ENCODE results near the gene LYL1.

LYL1 gene

DNA sequence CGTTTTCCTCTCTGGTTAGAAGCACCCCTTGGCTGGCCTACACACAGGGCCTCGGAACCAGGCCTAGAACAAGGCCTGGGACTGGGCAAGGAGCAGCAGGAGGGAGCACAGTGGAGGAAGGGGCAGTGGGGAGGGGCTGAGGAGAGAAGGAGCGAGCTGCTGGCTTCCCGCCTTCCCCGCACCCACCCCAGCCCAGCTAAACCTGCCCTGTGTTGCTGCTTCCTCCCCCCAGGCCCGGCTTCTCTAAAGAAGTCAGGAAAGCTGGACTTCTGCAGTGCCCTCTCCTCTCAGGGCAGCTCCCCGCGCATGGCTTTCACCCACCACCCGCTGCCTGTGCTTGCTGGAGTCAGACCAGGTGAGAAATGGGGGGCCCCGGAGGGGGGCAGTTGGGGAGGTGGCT lies 24.3 kb downstream of the LYL1 start:
- in situ Hi-C loops (cut with MboI; ENCODE audit: low sequenced_read_pairs), result no loop called here

- in situ Hi-C loops (cut with MboI; ENCODE audit: low sequenced_read_pairs), result no loop called here
Measured at GRCh38 chr19:13077240-13077639, 25.4 kb downstream of the LYL1 start.

DNA sequence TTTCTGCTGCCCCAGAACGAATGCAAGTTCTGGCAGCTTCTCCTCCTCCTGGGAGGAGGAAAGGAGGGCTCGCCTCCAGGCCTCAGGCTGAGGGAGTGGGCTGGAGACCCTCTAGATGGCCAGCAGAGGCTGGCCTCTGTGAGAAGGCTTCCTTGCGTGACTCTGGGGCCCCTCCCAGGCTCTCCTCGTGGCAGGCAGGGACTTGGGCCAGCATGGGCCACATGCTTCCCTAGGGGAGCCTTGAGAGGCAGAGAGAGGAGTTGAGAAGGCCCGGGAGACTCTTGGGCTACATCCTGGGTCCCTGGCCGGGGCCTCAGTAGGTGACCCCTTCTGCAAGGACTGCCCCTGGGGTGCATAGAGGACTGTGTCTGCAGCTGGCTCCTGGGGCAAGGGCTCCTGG lies 25.9 kb downstream of the LYL1 start:
- in situ Hi-C loops (cut with MboI; ENCODE audit: low sequenced_read_pairs), result no loop called here

DNA sequence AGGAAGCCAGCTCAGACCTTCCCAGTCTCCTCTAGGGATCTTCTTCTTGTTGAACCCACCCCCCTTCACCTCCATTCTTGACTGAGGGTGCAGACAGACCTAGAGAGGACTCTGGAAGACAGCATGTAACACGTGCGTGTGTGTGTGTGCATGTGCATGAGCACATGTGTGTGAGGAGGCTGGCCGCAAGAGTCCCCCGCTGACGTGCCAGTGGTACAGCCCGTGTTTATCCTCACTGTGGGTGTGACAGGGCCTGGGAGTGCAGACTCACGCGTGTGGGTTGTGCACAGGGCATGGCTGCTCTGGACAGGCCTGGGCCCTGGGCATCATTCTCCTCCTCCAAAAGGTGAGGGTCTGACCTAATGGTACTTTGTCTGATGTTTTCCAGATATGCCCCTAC lies 26.3 kb downstream of the LYL1 start:
- in situ Hi-C loops (cut with MboI; ENCODE audit: low sequenced_read_pairs), result no loop called here

GRCh38 chr19:13074378-13074777 lies 28.3 kb downstream of the LYL1 start:
- in situ Hi-C loops (cut with MboI; ENCODE audit: low sequenced_read_pairs), result no loop called here

GRCh38 chr19:13073263-13073662 lies 29.4 kb downstream of the LYL1 start:
- in situ Hi-C loops (cut with MboI; ENCODE audit: low sequenced_read_pairs), result no loop called here

GRCh38 chr19:13072188-13072908 lies 30.3 kb downstream of the LYL1 start:
- in situ Hi-C loops (cut with MboI; ENCODE audit: low sequenced_read_pairs), result no loop called here

DNA sequence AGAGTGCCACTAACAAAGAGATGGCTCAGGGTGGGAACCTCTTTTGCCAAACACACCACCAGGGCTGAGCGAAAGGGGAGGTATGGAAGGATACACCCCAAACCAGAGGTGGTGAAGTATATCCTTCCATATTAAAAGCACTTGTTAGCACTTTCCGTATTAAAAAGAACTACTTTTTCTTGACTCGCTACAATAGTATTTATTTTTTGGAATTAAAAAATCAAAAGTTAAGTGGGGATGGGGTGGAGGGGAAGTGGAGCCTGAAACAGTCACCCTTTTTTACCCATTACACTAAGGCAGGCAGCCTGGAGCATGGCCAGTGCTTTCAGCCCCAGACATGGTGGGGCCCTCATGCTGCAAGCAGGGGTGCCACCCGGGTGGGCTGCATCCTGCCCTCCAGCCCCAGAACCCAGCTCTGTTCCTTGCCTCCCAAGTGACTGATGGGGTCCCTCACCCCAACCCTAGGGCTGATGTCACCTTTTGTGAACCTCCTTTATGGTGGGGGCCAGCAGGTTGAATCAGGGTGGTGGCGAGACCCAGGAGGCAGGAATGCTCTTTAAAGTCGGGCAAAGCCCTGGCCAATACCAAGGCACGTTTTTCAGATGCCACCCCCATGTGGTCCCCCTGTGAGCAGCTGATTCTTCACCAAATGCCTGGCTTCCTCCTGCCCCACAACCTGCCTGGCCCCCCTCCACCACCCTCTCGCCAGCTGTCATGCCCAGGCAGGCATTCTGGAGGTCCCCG lies 31.0 kb downstream of the LYL1 start:
- in situ Hi-C loops (cut with MboI; ENCODE audit: low sequenced_read_pairs), result no loop called here

DNA sequence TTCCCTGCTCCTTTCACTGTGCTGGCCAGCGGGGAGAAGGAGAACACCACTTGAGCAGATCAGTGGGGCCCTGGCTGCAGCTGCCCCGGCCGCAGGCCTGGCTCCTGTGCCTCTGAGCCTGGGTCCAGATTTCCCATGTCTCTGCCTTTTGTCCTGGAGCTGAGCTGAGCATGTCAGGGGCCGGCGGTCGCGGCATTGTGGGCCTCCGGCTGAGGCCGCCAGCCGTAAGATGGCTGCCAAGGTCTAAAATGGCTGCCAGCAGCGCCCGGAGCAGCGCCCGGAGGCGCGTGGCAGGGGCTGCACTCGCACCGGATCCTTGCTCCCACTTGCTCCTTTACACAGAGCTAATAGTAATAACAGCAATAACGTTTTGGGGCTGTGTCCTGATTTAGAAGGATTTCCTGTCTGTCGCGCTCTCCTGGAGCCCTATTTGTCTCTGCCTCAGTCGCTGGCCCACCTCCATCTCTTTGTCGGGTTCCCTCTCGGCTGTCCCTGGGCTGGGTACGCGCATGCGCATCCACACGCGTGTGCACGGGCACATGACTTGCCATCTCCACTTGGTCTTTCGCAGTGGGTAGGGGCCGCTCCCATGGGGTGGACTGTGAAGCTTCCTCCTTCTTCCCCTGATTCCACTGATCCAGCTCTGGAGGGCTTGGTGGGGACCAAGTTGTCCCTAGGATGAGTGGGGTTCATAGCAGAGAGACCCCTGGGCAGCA lies 32.1 kb downstream of the LYL1 start:
- in situ Hi-C loops (cut with MboI; ENCODE audit: low sequenced_read_pairs), result no loop called here

DNA sequence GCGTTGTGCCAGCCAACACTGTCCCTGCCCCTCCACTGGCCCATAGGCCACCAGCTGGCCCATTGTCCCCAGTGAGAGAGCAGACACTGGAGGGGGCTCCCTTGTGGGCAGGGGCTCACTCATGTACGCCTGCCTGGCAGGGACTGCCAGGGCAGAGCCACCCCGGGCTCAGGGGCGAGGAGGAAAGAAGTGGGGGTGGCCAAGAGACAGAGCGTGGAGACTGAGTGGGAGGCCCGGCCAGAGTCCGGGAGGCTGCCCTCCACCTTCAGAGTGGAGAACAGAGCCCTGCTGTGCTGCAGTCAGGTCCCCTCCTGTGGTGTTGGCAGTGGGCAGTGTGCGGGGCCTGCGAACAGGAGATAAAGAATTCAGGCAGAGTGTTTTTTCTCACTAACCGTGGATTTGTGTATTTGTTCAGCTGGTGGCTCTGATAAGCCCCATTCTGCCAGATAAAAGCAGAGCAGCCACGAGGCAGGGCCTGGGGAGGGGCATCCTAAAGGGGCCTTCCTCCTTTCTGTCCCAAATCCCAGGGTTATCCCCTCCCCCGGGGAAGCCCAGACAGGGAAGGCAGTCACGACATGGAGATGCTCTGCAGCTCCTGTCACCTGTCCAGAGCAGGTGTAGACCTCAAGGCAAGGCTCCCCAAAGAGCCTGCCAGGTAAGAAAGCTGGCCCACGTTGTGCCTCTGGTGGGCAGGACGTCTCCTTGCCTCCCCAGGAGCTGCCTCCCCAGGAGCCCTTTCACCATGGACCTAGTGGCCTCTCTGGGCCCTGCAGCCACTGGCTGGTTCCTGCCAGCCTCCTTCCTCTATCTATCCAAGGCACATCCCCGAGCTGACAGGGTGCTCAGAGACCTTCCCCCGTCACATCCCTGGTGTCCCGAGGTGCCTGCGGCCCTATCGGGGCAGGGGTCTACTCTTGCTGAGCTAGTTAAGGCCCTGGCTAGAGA lies 33.0 kb downstream of the LYL1 start:
- in situ Hi-C loops (cut with MboI; ENCODE audit: low sequenced_read_pairs), result no loop called here

GRCh38 chr19:13068085-13068846 lies 34.4 kb downstream of the LYL1 start:
- in situ Hi-C loops (cut with MboI; ENCODE audit: low sequenced_read_pairs), result no loop called here

GRCh38 chr19:13066933-13067807 lies 35.5 kb downstream of the LYL1 start:
- in situ Hi-C loops (cut with MboI; ENCODE audit: low sequenced_read_pairs), result no loop called here

DNA sequence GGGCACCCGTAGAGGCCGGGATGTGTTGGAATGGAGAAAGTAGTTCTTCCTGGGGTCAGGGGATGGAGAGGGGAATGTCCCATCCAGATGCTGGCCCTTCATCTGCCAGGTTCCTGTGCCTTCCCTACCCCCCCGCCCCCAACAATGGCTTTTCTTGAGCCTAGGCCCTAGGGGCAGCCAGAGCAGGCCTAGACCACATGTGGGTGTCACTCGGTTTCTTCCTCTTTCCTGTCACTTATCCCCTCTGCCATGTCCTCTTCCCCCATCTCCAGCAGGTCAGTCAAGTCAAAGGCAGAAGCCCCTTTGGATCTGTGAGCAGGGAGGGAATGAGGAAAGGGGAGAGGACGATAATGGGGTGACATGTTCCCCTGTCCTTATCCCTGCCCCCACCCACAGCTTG lies 36.4 kb downstream of the LYL1 start:
- in situ Hi-C loops (cut with MboI; ENCODE audit: low sequenced_read_pairs), result no loop called here

GRCh38 chr19:13064092-13064489 lies 38.6 kb downstream of the LYL1 start:
- in situ Hi-C loops (cut with MboI; ENCODE audit: low sequenced_read_pairs), result no loop called here

GRCh38 chr19:13063461-13064091 lies 39.1 kb downstream of the LYL1 start:
- in situ Hi-C loops (cut with MboI; ENCODE audit: low sequenced_read_pairs), result no loop called here

- in situ Hi-C loops (cut with MboI; ENCODE audit: low sequenced_read_pairs), result no loop called here
Measured at GRCh38 chr19:13062317-13062716, 40.3 kb downstream of the LYL1 start.

DNA sequence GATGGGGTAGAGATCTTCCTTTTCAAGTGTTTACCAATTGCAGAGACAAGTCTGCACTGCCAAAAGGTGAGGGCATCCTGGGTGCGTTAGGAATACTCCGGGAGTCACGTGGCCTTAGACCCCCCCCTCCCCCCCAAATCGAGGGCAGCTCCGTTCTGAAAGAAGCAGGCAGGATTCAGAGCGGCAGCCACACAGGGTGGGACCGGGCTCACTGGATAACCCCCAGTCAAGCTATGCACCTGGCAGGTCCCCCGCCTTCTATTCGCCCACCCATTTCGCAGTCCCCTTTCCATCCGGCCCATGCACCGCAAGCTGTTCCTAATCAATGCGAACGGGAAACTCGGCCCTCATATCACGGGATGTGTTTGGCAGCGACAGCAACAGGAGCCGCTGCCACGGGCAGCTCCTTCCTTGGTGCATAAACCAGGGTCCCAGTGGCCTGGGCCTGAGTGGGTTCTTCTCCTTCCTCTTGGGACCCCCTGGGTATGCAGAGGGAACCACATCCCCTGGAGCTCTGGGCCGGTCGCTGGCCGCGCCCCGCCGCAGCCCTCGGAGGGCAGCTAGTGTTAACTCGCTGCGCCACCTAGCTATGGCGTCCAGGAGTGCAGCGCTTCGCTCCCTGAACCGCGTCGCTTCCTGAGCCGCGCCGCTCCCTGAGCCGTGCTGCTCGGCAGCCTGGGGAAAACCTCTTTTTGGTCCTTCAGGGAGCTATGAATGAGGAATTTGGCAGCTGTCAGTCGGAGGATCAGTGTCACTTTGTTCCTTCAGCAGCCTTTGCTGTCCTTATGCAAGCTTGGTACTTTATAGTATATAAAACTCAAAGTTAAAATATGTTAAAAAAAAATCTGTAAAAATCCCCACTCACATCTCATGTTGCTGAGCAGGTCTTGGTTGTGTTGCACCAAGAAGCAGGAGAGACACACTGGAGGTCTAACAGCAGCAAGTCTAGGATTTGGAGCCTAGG lies 41.4 kb downstream of the LYL1 start:
- in situ Hi-C loops (cut with MboI; ENCODE audit: low sequenced_read_pairs), result no loop called here
